ENCODE results near the gene G6PC2. TPM values are rescaled to one million over a fixed set of nuclear protein-coding genes. Genes with fewer than 3 reads are reported as not detected.

The G6PC2 gene
- total and polyA plus RNA-seq, 9 donors: 0.57 TPM; not detected in 8

DNA sequence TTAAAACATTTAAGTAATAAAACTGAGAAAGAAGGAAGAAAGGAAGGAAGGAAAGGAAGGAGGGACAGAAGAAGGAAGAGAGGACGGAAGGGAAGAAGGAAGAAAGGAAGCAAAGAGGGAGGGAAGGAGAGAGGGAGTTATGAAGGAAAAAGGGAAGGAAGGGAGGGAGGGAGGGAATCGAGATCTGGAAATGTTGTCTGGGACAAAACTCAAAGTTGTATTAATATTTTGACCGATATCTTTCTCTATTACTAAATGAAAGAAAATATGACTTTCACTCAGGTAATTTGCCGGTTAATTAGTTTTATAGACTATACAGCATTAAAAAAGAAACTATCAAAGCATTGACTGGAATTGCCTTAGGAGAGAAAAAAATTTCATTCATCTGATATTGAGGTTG lies 44.4 kb downstream of the G6PC2 start:
- intact Hi-C loops (cut with DNase I): no loop called here

DNA sequence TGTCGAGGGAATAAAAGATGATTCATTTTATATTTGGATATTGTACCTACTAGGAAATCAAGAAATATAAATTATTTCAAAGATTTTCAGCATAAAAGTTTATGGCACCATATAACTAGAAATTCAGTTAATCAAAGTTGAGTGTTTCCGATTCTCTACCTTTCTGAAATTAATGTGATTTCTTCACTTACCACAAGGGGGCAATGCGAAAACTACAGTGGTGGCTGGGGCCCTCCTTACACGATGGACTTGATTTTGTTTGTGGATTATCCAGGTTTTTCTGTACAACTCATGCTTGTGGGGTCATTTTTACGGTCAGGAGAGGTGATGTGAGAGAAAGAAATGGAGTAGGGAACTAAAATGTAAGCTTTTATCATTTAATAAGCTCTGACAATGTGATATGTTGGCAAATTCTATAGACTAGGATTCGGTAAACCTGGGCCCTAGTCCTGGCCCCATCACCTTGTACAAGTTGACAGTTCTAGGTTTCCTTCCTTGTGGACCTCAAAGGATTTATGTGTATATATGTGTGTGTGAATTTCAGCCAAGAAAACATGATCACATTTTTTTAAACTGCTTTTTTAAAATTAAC lies 47.6 kb downstream of the G6PC2 start:
- no peak for DNase-seq
- H3K4me1 ChIP-seq (ENCODE audit: insufficient read depth): no peaks in the 10 kb centered on the region
- intact Hi-C loops (cut with DNase I): no loop called here
- no peak overlapping the region for H3K27ac ChIP-seq
- TF ChIP-seq EP300 (IDR thresholded peaks at IDR 0.05) (no peak), POLR2A (IDR thresholded peaks at IDR 0.05) (no peak)
- TF ChIP-seq, protein P1, sequence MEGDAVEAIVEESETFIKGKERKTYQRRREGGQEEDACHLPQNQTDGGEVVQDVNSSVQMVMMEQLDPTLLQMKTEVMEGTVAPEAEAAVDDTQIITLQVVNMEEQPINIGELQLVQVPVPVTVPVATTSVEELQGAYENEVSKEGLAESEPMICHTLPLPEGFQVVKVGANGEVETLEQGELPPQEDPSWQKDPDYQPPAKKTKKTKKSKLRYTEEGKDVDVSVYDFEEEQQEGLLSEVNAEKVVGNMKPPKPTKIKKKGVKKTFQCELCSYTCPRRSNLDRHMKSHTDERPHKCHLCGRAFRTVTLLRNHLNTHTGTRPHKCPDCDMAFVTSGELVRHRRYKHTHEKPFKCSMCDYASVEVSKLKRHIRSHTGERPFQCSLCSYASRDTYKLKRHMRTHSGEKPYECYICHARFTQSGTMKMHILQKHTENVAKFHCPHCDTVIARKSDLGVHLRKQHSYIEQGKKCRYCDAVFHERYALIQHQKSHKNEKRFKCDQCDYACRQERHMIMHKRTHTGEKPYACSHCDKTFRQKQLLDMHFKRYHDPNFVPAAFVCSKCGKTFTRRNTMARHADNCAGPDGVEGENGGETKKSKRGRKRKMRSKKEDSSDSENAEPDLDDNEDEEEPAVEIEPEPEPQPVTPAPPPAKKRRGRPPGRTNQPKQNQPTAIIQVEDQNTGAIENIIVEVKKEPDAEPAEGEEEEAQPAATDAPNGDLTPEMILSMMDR (IDR thresholded peaks at IDR 0.05): no peak
- 59 to 63% (median 62%) methylated on average over 6 of the region's 6 CpGs for WGBS, 3 donors
- no peaks in the 10 kb centered on the region for H3K27me3 ChIP-seq
- no peak overlapping the region for H3K4me3 ChIP-seq
- H3K36me3 ChIP-seq: no peaks in the 10 kb centered on the region
- no peaks in the 10 kb centered on the region for H3K9me3 ChIP-seq

More for the DNA sequence above, 44.4 kb downstream of the G6PC2 start:
- Histone ChIP-seq H3K4me3 (no peak overlapping the region), H3K9me3 (no peaks in the 10 kb centered on the region), H3K36me3 (no peaks in the 10 kb centered on the region), H3K4me1 (ENCODE audit: insufficient read depth) (no peaks in the 10 kb centered on the region), H3K27me3 (no peaks in the 10 kb centered on the region), H3K27ac (no peak overlapping the region)
- WGBS, 3 donors: 36 to 60% (median 46%) methylated on average over 4 of the region's 4 CpGs
- TF ChIP-seq EP300 (IDR thresholded peaks at IDR 0.05): no peak
- TF ChIP-seq, protein P1 (IDR thresholded peaks at IDR 0.05): no peak
- TF ChIP-seq POLR2A (IDR thresholded peaks at IDR 0.05): no peak
- DNase-seq: no peak

DNA sequence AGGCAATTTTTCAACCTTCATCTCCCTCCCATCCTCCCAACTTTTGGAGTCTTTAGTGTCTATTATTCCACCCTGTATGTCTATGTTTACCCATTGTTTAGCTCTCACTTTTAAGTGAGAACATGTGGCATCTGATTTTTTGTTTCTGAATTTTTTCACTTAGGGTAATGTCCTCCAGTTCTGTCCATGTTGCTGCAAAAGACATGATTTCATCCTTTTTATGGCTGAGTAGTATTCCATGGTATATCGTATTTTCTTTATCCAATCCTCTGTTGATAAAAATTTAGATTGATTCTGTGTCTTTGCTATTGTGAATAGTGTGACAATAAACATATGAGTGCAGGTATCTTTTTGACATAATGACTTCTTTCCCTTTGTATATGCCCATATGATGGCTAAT lies 48.2 kb downstream of the G6PC2 start:
- no peaks in the 10 kb centered on the region for H3K36me3 ChIP-seq
- TF ChIP-seq EP300 (IDR thresholded peaks at IDR 0.05) (no peak), POLR2A (IDR thresholded peaks at IDR 0.05) (no peak)
- TF ChIP-seq, protein P1 (IDR thresholded peaks at IDR 0.05): no peak
- no peaks in the 10 kb centered on the region for H3K9me3 ChIP-seq
- H3K4me3 ChIP-seq: no peak overlapping the region
- intact Hi-C loops (cut with DNase I): no loop called here
- no peaks in the 10 kb centered on the region for H3K4me1 ChIP-seq (ENCODE audit: insufficient read depth)
- H3K27me3 ChIP-seq: no peaks in the 10 kb centered on the region
- no peak for DNase-seq
- no peak overlapping the region for H3K27ac ChIP-seq
- 92 to 95% (median 93%) methylated on average over 1 of the region's 1 CpG for WGBS, 3 donors

DNA sequence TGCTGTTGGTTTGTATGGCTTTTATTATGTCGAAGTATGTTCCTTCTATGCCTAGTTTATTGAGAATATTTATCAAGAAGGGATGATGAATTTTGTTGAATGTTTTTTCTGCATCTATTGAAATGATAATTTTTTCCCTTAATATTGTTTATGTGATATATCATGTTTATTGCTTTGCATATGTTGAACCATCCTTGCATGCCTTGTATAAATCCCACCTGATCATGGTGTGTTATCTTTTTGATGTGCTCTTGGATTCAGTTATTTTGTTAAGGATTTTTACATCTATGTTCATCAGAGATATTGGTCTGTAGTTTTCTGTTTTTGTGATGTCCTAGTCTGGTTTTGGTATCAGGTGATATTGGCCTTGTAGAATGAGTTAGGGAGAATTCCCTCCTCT lies 50.8 kb downstream of the G6PC2 start:
- H3K4me1 ChIP-seq (ENCODE audit: insufficient read depth): no peaks in the 10 kb centered on the region
- DNase-seq: no peak
- H3K27me3 ChIP-seq: no peaks in the 10 kb centered on the region
- 83 to 92% (median 84%) methylated on average over 1 of the region's 1 CpG for WGBS, 3 donors
- no peaks in the 10 kb centered on the region for H3K9me3 ChIP-seq
- no peak overlapping the region for H3K4me3 ChIP-seq
- H3K27ac ChIP-seq: no peak overlapping the region
- TF ChIP-seq EP300 (IDR thresholded peaks at IDR 0.05) (no peak), POLR2A (IDR thresholded peaks at IDR 0.05) (no peak)
- TF ChIP-seq, protein P1 (IDR thresholded peaks at IDR 0.05): no peak
- intact Hi-C loops (cut with DNase I): no loop called here
- H3K36me3 ChIP-seq: no peaks in the 10 kb centered on the region

Data from ovary (tissue), 9 donors.